DND-41 (cell line): ENCODE measurements around the gene LZTFL1.

Experiments used
- CTCF ChIP-seq: IDR thresholded peaks from 2 replicates; pipeline ENCODE4 v1.5.1; 2012; ENCODE audit warnings: borderline replicate concordance, low read length, moderate library complexity, mild to moderate bottlenecking; ENCODE audit not compliant: poor library complexity, severe bottlenecking; ENCODE audit errors: extremely low read depth
- EZH2 ChIP-seq: IDR thresholded peaks from 3 replicates; pipeline ENCODE4 v1.6.1; 2012; ENCODE audit warnings: borderline replicate concordance, low read depth, mild to moderate bottlenecking, moderate library complexity, low read length, inconsistent platforms; ENCODE audit not compliant: severe bottlenecking

- TF ChIP-seq CTCF (peak; percentile 35), EZH2 (no peak)
These were observed 9.2 kb downstream of the LZTFL1 start for GRCh38 chr3:45832699-45833098.
